PC-3 (cell line): ENCODE results near the gene PPFIA1.

Experiments
- CTCF ChIP-seq: fragments of 300-600 bp; sonication (generic); conservative IDR thresholded peaks from 2 replicates; pipeline ENCODE4 v1.5.1; 2017; ENCODE audit warnings: antibody characterized with exemption, low read depth, mild to moderate bottlenecking, low read length
- EZH2 ChIP-seq: fragments of 300-600 bp; sonication (generic); IDR thresholded peaks from one replicate; pipeline ENCODE4 v1.6.1; 2017; ENCODE audit warnings: antibody characterized with exemption, mild to moderate bottlenecking, low read length; ENCODE audit not compliant: unreplicated experiment

- TF ChIP-seq CTCF (no peak), EZH2 (no peak)
Measured at GRCh38 chr11:70251659-70252321, 18.7 kb upstream of the PPFIA1 start.
